HepG2 (cell line): Measurements from ENCODE around the gene UBALD1. TPM values are rescaled to one million over a fixed set of nuclear protein-coding genes. Genes with fewer than 3 reads are reported as not detected.

Experiments used
- CENPX ChIP-seq: sonication (generic); formaldehyde crosslinking; IDR thresholded peaks from 2 replicates; pipeline ENCODE4 v1.9.0; 2021; ENCODE audit warnings: mild to moderate bottlenecking, missing genetic modification reagents, moderate library complexity
- CHD2 ChIP-seq: IDR thresholded peaks from 2 replicates; pipeline ENCODE4 v1.6.1; 2011; ENCODE audit warnings: low read depth, low read length, improper control_type of control experiment
- DMAP1 ChIP-seq: IDR thresholded peaks from 2 replicates; pipeline ENCODE4 v1.6.1; 2016
- DNMT3B ChIP-seq: conservative IDR thresholded peaks from 2 replicates; pipeline ENCODE4 v1.6.1; 2016; ENCODE audit warnings: missing biosample characterization, control low read depth
- IKZF4 ChIP-seq: sonication (generic); formaldehyde crosslinking; IDR thresholded peaks from 2 replicates; pipeline ENCODE4 v1.5.1; 2020; ENCODE audit warnings: borderline replicate concordance, mild to moderate bottlenecking, low read depth, missing genetic modification reagents; ENCODE audit errors: not compliant biosample characterization
- MTF1 ChIP-seq: sonication (generic); formaldehyde crosslinking; IDR thresholded peaks from 2 replicates; pipeline ENCODE4 v1.5.0; 2020; ENCODE audit warnings: missing genetic modification reagents
- NAIF1 ChIP-seq: sonication (generic); formaldehyde crosslinking; IDR thresholded peaks from 2 replicates; pipeline ENCODE4 v1.5.0; 2020; ENCODE audit warnings: mild to moderate bottlenecking, missing genetic modification reagents, borderline replicate concordance
- RAD21 ChIP-seq: fragments of 450-650 bp; formaldehyde crosslinking; IDR thresholded peaks from 2 replicates; pipeline ENCODE4 v1.5.0; 2020; ENCODE audit warnings: mild to moderate bottlenecking
- RFX1 ChIP-seq: fragments of 450-650 bp; IDR thresholded peaks from 2 replicates; pipeline ENCODE4 v1.6.1; 2017
- SMC3 ChIP-seq: IDR thresholded peaks from 2 replicates; pipeline ENCODE4 v1.6.1; 2011; ENCODE audit warnings: low read length, improper control_type of control experiment
- THAP11 ChIP-seq: IDR thresholded peaks from 2 replicates; pipeline ENCODE4 v1.6.1; 2016; ENCODE audit warnings: missing biosample characterization, missing genetic modification reagents
- ZBTB1 ChIP-seq: sonication (generic); formaldehyde crosslinking; IDR thresholded peaks from 2 replicates; pipeline ENCODE4 v1.4.0; 2020; ENCODE audit warnings: missing genetic modification reagents, borderline replicate concordance
- ZSCAN29 ChIP-seq: sonication (generic); formaldehyde crosslinking; conservative IDR thresholded peaks from 2 replicates; pipeline ENCODE4 v1.4.0; 2020; ENCODE audit warnings: mild to moderate bottlenecking, missing genetic modification reagents
- polyA plus RNA-seq, 8 experiments: library from polyadenylated mRNA; depleted of rRNA in 3 of 8; stranded (reverse) in 7 of 8; unstranded in 1 of 8; fragments of >200 nt; fragmentation: Illumina TruSeq in 4 of 8; extraction: Trizol in 4 of 8; gene quantifications; 2 replicates each; pipeline versions ENCODE4 v1.2.1 to v1.2.3, GENCODE V29; 2011 to 2016; ENCODE audit warnings: low read depth in 4 of 8, missing spikeins in 1 of 8, mixed read lengths in 1 of 8; ENCODE audit not compliant: insufficient read depth in 1 of 8
- total RNA-seq, 5 experiments: library from RNA; depleted of rRNA; stranded (reverse); fragments of >200 nt; fragmentation: Illumina TruSeq; extraction: Trizol; gene quantifications; 2 replicates each; pipeline ENCODE4 v1.2.3, GENCODE V29; 2016; ENCODE audit warnings: low read depth in 1 of 5
- TF ChIP-seq, protein P1 (sequence below): sonication (generic); formaldehyde crosslinking; IDR thresholded peaks from 2 replicates; pipeline ENCODE4 v1.8.0; 2022; ENCODE audit warnings: mild to moderate bottlenecking, missing genetic modification reagents
- TF ChIP-seq, protein P2 (sequence below): sonication (generic); formaldehyde crosslinking; IDR thresholded peaks from 2 replicates; pipeline ENCODE4 v1.9.0; 2021; ENCODE audit warnings: missing genetic modification reagents, borderline replicate concordance
- TF ChIP-seq, protein P3 (sequence below): conservative IDR thresholded peaks from 2 replicates; pipeline ENCODE4 v1.6.1; 2018; ENCODE audit warnings: missing genetic modification reagents
- TF ChIP-seq, protein P4 (sequence below): sonication (generic); formaldehyde crosslinking; IDR thresholded peaks from 2 replicates; pipeline ENCODE4 v1.5.0; 2020; ENCODE audit warnings: mild to moderate bottlenecking, missing genetic modification reagents, borderline replicate concordance

Gene UBALD1
- total and polyA plus RNA-seq, 2 of the 13 experiments (the other 11 are each of a cell fraction or from before 2014, with no cell fraction given): 6.8 to 12.3 TPM

DNA sequence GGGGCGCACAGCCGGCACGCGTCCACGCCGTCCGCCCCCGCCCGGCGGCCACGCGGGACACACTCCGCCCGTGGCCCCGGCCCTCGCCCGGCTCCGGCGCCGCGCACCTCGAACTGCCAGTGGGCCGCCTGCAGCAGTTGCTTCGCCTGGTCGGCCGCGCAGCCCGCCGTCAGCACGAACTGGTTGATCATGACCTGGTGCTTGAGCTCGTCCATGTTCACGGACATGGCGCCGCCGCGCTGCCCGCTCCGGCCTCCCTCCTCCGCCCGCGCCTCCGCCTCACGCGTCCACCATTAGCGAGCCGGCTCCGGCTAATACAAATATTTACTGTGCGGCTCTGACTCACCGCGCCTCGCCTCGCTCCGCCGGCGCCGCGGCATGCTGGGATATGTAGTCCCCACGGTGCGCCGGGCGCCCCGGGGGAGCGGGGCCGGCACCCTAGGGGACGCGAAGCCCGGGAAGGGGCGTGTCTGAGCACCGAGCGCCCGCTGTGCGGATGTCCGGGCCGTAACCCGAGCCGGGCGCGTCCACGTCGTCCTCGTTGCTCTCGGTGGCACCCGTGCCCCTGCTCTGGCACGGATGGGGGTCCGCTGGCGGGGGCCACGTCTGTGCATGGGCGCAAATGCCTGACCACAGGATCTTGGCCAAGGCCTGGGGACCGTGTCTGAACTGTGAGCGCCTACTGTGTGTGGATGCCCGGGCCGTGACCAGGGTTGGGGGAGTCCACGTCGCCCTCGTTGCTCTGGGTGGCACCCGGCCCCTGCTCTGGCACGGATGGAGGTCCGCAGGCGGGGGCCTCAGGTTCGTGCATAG, at the start of gene UBALD1 (continued):
- TF ChIP-seq, protein P1, sequence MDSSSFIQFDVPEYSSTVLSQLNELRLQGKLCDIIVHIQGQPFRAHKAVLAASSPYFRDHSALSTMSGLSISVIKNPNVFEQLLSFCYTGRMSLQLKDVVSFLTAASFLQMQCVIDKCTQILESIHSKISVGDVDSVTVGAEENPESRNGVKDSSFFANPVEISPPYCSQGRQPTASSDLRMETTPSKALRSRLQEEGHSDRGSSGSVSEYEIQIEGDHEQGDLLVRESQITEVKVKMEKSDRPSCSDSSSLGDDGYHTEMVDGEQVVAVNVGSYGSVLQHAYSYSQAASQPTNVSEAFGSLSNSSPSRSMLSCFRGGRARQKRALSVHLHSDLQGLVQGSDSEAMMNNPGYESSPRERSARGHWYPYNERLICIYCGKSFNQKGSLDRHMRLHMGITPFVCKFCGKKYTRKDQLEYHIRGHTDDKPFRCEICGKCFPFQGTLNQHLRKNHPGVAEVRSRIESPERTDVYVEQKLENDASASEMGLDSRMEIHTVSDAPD (CRISPR knock-in tag): no peak
- TF ChIP-seq CENPX (CRISPR knock-in tag) (no peak), SMC3 (no peak), IKZF4 (CRISPR knock-in tag) (no peak), ZSCAN29 (CRISPR knock-in tag) (peak; percentile 84), ZBTB1 (no peak), CHD2 (peak; percentile 60; the same call in 1 of the 2 replicates), THAP11 (CRISPR knock-in tag) (peak; percentile 99), MTF1 (no peak), RAD21 (CRISPR knock-in tag) (no peak), DNMT3B (no peak), NAIF1 (no peak), RFX1 (no peak), DMAP1 (peak; percentile 68)
- TF ChIP-seq, protein P2, sequence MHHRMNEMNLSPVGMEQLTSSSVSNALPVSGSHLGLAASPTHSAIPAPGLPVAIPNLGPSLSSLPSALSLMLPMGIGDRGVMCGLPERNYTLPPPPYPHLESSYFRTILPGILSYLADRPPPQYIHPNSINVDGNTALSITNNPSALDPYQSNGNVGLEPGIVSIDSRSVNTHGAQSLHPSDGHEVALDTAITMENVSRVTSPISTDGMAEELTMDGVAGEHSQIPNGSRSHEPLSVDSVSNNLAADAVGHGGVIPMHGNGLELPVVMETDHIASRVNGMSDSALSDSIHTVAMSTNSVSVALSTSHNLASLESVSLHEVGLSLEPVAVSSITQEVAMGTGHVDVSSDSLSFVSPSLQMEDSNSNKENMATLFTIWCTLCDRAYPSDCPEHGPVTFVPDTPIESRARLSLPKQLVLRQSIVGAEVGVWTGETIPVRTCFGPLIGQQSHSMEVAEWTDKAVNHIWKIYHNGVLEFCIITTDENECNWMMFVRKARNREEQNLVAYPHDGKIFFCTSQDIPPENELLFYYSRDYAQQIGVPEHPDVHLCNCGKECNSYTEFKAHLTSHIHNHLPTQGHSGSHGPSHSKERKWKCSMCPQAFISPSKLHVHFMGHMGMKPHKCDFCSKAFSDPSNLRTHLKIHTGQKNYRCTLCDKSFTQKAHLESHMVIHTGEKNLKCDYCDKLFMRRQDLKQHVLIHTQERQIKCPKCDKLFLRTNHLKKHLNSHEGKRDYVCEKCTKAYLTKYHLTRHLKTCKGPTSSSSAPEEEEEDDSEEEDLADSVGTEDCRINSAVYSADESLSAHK (CRISPR knock-in tag): no peak
- TF ChIP-seq, protein P3, sequence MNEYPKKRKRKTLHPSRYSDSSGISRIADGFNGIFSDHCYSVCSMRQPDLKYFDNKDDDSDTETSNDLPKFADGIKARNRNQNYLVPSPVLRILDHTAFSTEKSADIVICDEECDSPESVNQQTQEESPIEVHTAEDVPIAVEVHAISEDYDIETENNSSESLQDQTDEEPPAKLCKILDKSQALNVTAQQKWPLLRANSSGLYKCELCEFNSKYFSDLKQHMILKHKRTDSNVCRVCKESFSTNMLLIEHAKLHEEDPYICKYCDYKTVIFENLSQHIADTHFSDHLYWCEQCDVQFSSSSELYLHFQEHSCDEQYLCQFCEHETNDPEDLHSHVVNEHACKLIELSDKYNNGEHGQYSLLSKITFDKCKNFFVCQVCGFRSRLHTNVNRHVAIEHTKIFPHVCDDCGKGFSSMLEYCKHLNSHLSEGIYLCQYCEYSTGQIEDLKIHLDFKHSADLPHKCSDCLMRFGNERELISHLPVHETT (CRISPR knock-in tag): peak; percentile 99
- TF ChIP-seq, protein P4, sequence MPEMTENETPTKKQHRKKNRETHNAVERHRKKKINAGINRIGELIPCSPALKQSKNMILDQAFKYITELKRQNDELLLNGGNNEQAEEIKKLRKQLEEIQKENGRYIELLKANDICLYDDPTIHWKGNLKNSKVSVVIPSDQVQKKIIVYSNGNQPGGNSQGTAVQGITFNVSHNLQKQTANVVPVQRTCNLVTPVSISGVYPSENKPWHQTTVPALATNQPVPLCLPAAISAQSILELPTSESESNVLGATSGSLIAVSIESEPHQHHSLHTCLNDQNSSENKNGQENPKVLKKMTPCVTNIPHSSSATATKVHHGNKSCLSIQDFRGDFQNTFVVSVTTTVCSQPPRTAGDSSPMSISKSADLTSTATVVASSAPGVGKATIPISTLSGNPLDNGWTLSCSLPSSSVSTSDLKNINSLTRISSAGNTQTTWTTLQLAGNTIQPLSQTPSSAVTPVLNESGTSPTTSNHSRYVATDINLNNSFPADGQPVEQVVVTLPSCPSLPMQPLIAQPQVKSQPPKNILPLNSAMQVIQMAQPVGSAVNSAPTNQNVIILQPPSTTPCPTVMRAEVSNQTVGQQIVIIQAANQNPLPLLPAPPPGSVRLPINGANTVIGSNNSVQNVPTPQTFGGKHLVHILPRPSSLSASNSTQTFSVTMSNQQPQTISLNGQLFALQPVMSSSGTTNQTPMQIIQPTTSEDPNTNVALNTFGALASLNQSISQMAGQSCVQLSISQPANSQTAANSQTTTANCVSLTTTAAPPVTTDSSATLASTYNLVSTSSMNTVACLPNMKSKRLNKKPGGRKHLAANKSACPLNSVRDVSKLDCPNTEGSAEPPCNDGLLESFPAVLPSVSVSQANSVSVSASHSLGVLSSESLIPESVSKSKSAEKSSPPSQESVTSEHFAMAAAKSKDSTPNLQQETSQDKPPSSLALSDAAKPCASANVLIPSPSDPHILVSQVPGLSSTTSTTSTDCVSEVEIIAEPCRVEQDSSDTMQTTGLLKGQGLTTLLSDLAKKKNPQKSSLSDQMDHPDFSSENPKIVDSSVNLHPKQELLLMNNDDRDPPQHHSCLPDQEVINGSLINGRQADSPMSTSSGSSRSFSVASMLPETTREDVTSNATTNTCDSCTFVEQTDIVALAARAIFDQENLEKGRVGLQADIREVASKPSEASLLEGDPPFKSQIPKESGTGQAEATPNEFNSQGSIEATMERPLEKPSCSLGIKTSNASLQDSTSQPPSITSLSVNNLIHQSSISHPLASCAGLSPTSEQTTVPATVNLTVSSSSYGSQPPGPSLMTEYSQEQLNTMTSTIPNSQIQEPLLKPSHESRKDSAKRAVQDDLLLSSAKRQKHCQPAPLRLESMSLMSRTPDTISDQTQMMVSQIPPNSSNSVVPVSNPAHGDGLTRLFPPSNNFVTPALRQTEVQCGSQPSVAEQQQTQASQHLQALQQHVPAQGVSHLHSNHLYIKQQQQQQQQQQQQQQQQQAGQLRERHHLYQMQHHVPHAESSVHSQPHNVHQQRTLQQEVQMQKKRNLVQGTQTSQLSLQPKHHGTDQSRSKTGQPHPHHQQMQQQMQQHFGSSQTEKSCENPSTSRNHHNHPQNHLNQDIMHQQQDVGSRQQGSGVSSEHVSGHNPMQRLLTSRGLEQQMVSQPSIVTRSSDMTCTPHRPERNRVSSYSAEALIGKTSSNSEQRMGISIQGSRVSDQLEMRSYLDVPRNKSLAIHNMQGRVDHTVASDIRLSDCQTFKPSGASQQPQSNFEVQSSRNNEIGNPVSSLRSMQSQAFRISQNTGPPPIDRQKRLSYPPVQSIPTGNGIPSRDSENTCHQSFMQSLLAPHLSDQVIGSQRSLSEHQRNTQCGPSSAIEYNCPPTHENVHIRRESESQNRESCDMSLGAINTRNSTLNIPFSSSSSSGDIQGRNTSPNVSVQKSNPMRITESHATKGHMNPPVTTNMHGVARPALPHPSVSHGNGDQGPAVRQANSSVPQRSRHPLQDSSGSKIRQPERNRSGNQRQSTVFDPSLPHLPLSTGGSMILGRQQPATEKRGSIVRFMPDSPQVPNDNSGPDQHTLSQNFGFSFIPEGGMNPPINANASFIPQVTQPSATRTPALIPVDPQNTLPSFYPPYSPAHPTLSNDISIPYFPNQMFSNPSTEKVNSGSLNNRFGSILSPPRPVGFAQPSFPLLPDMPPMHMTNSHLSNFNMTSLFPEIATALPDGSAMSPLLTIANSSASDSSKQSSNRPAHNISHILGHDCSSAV (CRISPR knock-in tag): no peak
